T-cell (primary cell): ENCODE results near the gene AKAP12. TPM values are rescaled to one million over a fixed set of nuclear protein-coding genes. Genes with fewer than 3 reads are reported as not detected.

Experiments used
- ATAC-seq, 4 experiments: fragments of 200-7000 bp in 3 of 4; fragments of 150-1000 bp in 1 of 4; cut with Tn5 transposase; replicated peaks in 1 of 4; 1 replicate in 3 of 4; 2 replicates in 1 of 4; pipeline ENCODE4 v1.10.0; 2021; ENCODE audit warnings: moderate library complexity in 3 of 4, mild to moderate bottlenecking in 2 of 4, moderate number of reproducible peaks in 1 of 4
- CTCF ChIA-PET, 2 donors: fragments of 300-600 bp; sonication (Branson Sonifier 250); formaldehyde crosslinking; loops; one replicate each; lab custom pipeline; 2022; ENCODE audit warnings: antibody characterized with exemption in 2 of 2; lab: Charles Lee
- POLR2A ChIA-PET, 2 donors: fragments of 300-600 bp; sonication (Branson Sonifier 250); formaldehyde crosslinking; loops; one replicate each; lab custom pipeline; 2022; ENCODE audit warnings: antibody characterized with exemption in 2 of 2; lab: Charles Lee
- DNase-seq, 35 experiments: peaks; one replicate each; pipeline versions ENCODE4 v3.0.0 to v3.0.0-alpha.2; 2013 to 2023
- H3K27ac ChIP-seq: one replicate; pipeline ENCODE4 v1.5.1; 2013; ENCODE audit warnings: low read length
- H3K27me3 ChIP-seq, 2 experiments: replicated peaks in 1 of 2; 1 replicate in 1 of 2; 2 replicates in 1 of 2; pipeline versions ENCODE4 v1.6.1 to v1.7.0; 2013; ENCODE audit warnings: low read length in 1 of 2, mixed read lengths in 1 of 2; ENCODE audit not compliant: control insufficient read depth in 2 of 2, insufficient read depth in 2 of 2; ENCODE audit errors: extremely low read depth in 1 of 2
- H3K36me3 ChIP-seq, 2 donors: 1 replicate in 1 of 2; 2 replicates in 1 of 2; pipeline versions ENCODE4 v1.6.1 to v1.7.0; 2013; ENCODE audit warnings: low read length in 1 of 2; ENCODE audit not compliant: control insufficient read depth in 2 of 2, insufficient read depth in 1 of 2; ENCODE audit errors: extremely low read depth in 1 of 2
- H3K4me1 ChIP-seq, 2 experiments: 1 replicate in 1 of 2; 2 replicates in 1 of 2; pipeline versions ENCODE4 v1.6.1 to v1.7.0; 2013; ENCODE audit warnings: low read length in 2 of 2, mixed read lengths in 1 of 2; ENCODE audit not compliant: insufficient read depth in 2 of 2, control insufficient read depth in 1 of 2; ENCODE audit errors: extremely low read depth in 1 of 2
- H3K4me3 ChIP-seq, 2 donors: 1 replicate in 1 of 2; 2 replicates in 1 of 2; pipeline versions ENCODE4 v1.5.1 to v1.7.0; 2013; ENCODE audit warnings: mild to moderate bottlenecking in 2 of 2, low read length in 1 of 2, moderate library complexity in 1 of 2; ENCODE audit not compliant: control insufficient read depth in 1 of 2; ENCODE audit errors: extremely low read depth in 1 of 2
- H3K9me3 ChIP-seq: 2 replicates; pipeline ENCODE4 v1.7.0; 2013
- H3K27ac Mint-ChIP-seq, 2 donors: one replicate each; pipeline ENCODE4 v1.8.0; 2020 to 2021; ENCODE audit warnings: mild to moderate bottlenecking in 2 of 2, mixed read lengths in 2 of 2
- H3K27me3 Mint-ChIP-seq, 2 donors: one replicate each; pipeline ENCODE4 v1.8.0; 2021 to 2022; ENCODE audit warnings: mixed read lengths in 2 of 2
- H3K36me3 Mint-ChIP-seq: one replicate; pipeline ENCODE4 v1.8.0; 2021; ENCODE audit warnings: mixed read lengths
- H3K4me1 Mint-ChIP-seq, 3 donors: one replicate each; pipeline ENCODE4 v1.8.0; 2020 to 2022; ENCODE audit warnings: mixed read lengths in 3 of 3, mild to moderate bottlenecking in 1 of 3
- H3K4me3 Mint-ChIP-seq, 3 donors: one replicate each; pipeline ENCODE4 v1.8.0; 2020 to 2022; ENCODE audit warnings: mild to moderate bottlenecking in 3 of 3, mixed read lengths in 3 of 3, moderate library complexity in 3 of 3
- H3K9me3 Mint-ChIP-seq, 3 donors: one replicate each; pipeline ENCODE4 v1.8.0; 2020 to 2022; ENCODE audit warnings: mixed read lengths in 3 of 3
- WGBS: methylation state at CpG from one replicate; pipeline ENCODE4 v1.1.5; 2013; ENCODE audit warnings: missing lambda C conversion rate; ENCODE audit not compliant: insufficient coverage; 5-methylcytosine and 5-hydroxymethylcytosine counted together
- total RNA-seq, 35 experiments: library from RNA in 6 of 35; stranded (reverse) in 6 of 35; fragments of 120-200 nt in 1 of 35; gene quantifications; one replicate each; pipeline versions ENCODE4 v1.2.1 to v1.2.4 and lab custom pipeline; 2013 to 2026

The AKAP12 gene
- total RNA-seq, 5 donors from 2014 or later (not counting 1 experiment from before 2014, with no cell fraction given), result 0.16 to 1.8 (median 1.2) TPM

DNA sequence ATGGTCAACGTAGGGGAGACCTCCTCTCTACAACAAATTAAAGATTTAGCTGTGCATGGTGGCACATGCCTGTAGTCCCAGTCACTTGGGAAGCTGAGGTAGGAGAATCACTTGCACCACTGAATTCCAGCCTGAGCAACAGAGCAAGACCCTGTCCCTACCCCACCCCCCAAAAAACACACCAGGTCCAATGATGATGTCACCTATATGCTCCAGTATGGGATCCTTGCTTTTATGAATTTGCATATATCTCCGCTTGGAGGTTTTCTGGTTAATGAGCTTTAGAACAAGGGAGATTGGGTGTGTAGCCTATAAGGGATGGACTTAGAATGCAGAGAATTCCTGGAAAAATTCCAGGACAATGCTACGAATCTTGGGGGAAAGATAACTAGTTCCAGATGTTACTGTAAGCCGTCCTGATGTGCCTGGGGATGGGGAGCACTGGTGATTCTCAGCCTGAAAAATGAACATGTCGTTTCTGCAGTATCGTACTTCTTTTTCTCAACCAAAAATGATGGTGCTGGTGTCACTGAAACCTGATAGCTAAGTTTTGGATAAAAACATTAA, 90.4 kb downstream of the AKAP12 start:
- 56% methylated on average over 3 of the region's 6 CpGs for WGBS
- Mint-ChIP-seq H3K27ac (no peak overlapping the region), H3K27me3 (peaks cover 32 to 33% of the 10 kb centered on the region in 2 donors), H3K9me3 (no peaks in the 10 kb centered on the region), H3K4me1 (peaks cover 9 to 12% (median 11%) of the 10 kb centered on the region in 3 donors), H3K36me3 (no peaks in the 10 kb centered on the region), H3K4me3 (no peak overlapping the region)
- POLR2A ChIA-PET, result interaction anchor here in 1 of 2 donors (0.6 kb wide), 1 partner anchor 316 kb away, joined by 3 read pairs; no protein-coding TSS in a partner anchor
- no peak for ATAC-seq
- DNase-seq, result no peak
- CTCF ChIA-PET, result interaction anchor here (0.5 to 1.5 kb wide), 4 partner anchors 45 to 438 kb away, joined by 3 to 6 read pairs (median 4); no protein-coding TSS in a partner anchor
- H3K9me3 ChIP-seq, result no peaks in the 10 kb centered on the region
- H3K36me3 ChIP-seq, result no peaks in the 10 kb centered on the region
- peaks cover under 1 to 12% of the 10 kb centered on the region in 2 experiments for H3K4me1 ChIP-seq
- H3K27me3 ChIP-seq, result peaks cover 2 to 18% of the 10 kb centered on the region in 2 experiments
- no peak overlapping the region for H3K27ac ChIP-seq
- H3K4me3 ChIP-seq, result no peak overlapping the region

DNA sequence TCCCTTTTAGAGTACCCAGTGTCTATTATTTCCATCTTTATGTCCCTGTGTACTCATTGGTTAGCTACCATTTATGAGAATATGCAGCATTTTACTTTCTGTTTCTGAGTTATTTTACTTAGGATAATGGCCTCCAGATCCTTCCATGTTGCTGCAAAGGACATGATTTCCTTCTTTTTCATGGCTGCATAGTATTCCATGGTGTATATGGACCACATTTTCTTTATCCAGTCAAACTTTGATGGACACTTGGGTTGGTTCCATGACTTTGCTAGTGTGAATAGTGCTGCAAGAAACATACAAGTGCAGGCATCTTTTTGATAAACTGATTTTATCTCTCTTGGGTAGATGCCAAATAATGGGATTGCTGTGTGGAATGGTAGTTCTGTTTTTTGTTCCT, 96.2 kb downstream of the AKAP12 start:
- peaks cover 1 to 5% of the 10 kb centered on the region in 2 donors for H3K27me3 Mint-ChIP-seq
- H3K27ac Mint-ChIP-seq, result no peak overlapping the region

DNA sequence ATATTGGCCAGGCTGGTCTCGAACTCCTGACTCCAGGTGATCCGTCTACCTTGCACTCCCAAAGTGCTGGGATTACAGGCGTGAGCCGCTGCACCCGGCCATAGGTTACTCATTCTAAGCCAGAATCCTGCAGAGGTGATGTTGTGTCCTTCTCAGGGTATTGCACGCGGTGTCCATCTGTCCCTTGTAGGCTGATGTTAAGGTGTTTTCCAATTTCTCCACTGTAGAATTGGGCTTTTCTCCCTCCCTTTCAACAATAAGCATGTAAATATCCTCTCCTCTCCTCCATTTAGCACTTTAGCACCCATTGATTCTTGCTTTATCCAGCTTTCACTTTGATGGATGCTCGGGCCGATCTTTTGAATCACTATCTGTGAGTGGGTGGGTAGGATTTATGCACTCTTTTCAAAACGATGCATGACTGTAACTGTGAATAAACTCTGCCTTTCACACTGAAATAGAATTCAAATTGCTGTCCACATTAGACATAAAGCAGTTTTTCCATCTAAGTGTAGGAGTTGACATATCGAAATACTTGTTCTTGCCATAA, 99.0 kb downstream of the AKAP12 start:
- ATAC-seq, result no peak
- H3K27me3 Mint-ChIP-seq, result peaks cover 0 to 1% of the 10 kb centered on the region in 2 donors
- no peak overlapping the region for H3K27ac Mint-ChIP-seq
- no peak overlapping the region for H3K4me3 Mint-ChIP-seq
- Histone ChIP-seq H3K27me3 (peaks cover 0 to 5% of the 10 kb centered on the region in 2 experiments), H3K27ac (no peak overlapping the region), H3K4me1 (peaks cover 0 to 3% of the 10 kb centered on the region in 2 experiments), H3K36me3 (no peaks in the 10 kb centered on the region), H3K4me3 (no peak overlapping the region), H3K9me3 (no peaks in the 10 kb centered on the region)
- 80% methylated on average over 1 of the region's 11 CpGs for WGBS
- H3K4me1 Mint-ChIP-seq, result peaks cover 0 to 3% (median 3%) of the 10 kb centered on the region in 3 donors
- H3K36me3 Mint-ChIP-seq, result no peaks in the 10 kb centered on the region
- no peaks in the 10 kb centered on the region for H3K9me3 Mint-ChIP-seq
- CTCF ChIA-PET, result interaction anchor here (0.9 to 1.0 kb wide), 3 partner anchors 13 to 324 kb away, joined by 3 to 4 read pairs (median 3); no protein-coding TSS in a partner anchor
- POLR2A ChIA-PET, result no interaction called here
- no peak for DNase-seq

More for the DNA sequence above, 96.2 kb downstream of the AKAP12 start:
- no peak overlapping the region for H3K4me3 Mint-ChIP-seq
- H3K4me1 Mint-ChIP-seq, result peaks cover 0 to 3% (median 3%) of the 10 kb centered on the region in 3 donors
- Histone ChIP-seq H3K27me3 (peaks cover 0 to 5% of the 10 kb centered on the region in 2 experiments), H3K4me3 (no peak overlapping the region), H3K36me3 (no peaks in the 10 kb centered on the region), H3K27ac (no peak overlapping the region), H3K9me3 (no peaks in the 10 kb centered on the region), H3K4me1 (peaks cover 0 to 3% of the 10 kb centered on the region in 2 experiments)
- no peaks in the 10 kb centered on the region for H3K9me3 Mint-ChIP-seq
- DNase-seq, result no peak
- ChIA-PET POLR2A (no interaction called here), CTCF (interaction anchor here (0.7 to 2.7 kb wide), 6 partner anchors 11 to 445 kb away, joined by 3 to 45 read pairs (median 7); no protein-coding TSS in a partner anchor)
- ATAC-seq, result no peak
- no peaks in the 10 kb centered on the region for H3K36me3 Mint-ChIP-seq

DNA sequence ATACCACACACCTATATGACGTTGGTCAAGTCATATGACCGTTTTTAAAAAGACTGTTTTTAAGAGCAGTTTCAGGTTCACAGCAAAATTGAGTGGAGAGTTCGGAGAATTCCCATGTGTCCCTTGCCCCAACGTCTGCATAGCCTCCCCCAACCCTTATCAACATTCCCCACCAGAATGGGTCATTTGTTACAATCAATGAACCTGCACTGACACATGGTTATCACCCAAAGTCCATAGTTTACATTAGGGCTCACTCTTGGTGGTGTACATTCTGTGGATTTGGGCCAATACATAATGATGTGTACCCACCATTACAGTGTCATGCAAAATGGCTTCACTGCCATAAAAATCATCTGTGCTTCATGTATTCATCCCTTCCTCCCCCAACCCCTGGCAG, 99.6 kb downstream of the AKAP12 start:
- ChIA-PET CTCF (interaction anchor here in 1 of 2 donors (0.9 kb wide), 1 partner anchor 12 kb away, joined by 6 read pairs; no protein-coding TSS in a partner anchor), POLR2A (no interaction called here)
- DNase-seq, result no peak
- Mint-ChIP-seq H3K36me3 (no peaks in the 10 kb centered on the region), H3K4me3 (no peak overlapping the region), H3K27ac (no peak overlapping the region), H3K9me3 (no peaks in the 10 kb centered on the region), H3K27me3 (peaks cover 0 to 1% of the 10 kb centered on the region in 2 donors), H3K4me1 (peaks cover 0 to 3% (median 3%) of the 10 kb centered on the region in 3 donors)
- Histone ChIP-seq H3K27me3 (peaks cover 0 to 5% of the 10 kb centered on the region in 2 experiments), H3K27ac (no peak overlapping the region), H3K4me1 (peaks cover 0 to 3% of the 10 kb centered on the region in 2 experiments), H3K36me3 (no peaks in the 10 kb centered on the region), H3K4me3 (no peak overlapping the region), H3K9me3 (no peaks in the 10 kb centered on the region)
- no CpG with 5 or more reads among the region's 4 CpGs for WGBS
- no peak for ATAC-seq

DNA sequence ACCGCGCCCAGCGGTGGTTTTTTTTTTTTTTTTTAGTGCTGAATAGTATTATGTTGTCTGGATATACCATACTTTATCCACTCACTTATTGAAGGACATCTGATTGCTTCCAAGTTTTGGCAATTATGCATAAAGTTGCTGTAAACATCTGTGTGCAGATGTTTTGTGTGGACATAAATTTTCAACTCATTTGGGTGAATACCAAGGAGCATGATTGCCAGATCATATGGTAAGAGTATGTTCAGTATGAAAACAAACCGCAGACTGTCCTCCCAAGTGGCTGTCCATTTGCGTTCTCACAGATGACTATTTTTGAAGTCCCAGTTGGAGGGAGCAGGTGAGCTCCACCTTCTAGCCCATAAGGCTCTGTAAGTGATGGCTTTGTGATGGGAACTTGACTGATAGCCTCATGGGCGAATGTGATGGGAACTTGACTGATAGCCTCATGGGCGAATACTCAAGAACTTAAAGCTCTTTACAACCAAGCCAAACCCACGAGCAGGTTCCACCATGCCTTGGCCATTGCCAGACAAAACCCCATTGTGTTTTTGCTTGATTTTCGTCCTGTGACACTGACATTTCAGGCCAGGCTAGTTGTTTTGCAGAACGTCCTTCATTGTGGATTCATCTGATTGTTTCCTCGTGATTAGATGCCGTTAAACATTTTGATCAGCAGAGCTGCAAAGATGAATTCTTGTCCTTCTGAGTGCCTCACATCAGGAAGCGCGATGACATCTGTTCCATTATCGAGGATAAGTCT, 100.6 kb downstream of the AKAP12 start:
- no peak overlapping the region for H3K27ac ChIP-seq
- no peak for ATAC-seq
- no peak for DNase-seq
- Mint-ChIP-seq H3K4me3 (no peak overlapping the region), H3K27me3 (no peaks in the 10 kb centered on the region), H3K36me3 (no peaks in the 10 kb centered on the region), H3K27ac (no peak overlapping the region), H3K4me1 (no peaks in the 10 kb centered on the region), H3K9me3 (no peaks in the 10 kb centered on the region)
- no peaks in the 10 kb centered on the region for H3K9me3 ChIP-seq
- no peak overlapping the region for H3K4me3 ChIP-seq
- peaks cover 0 to 5% of the 10 kb centered on the region in 2 experiments for H3K27me3 ChIP-seq
- POLR2A ChIA-PET, result interaction anchor here in 1 of 2 donors (0.6 kb wide), 1 partner anchor 1741 kb away, joined by 9 read pairs; no protein-coding TSS in a partner anchor
- H3K36me3 ChIP-seq, result no peaks in the 10 kb centered on the region
- CTCF ChIA-PET, result interaction anchor here (0.5 to 0.9 kb wide), 4 partner anchors 9 to 131 kb away, joined by 3 to 8 read pairs (median 5); no protein-coding TSS in a partner anchor
- no peaks in the 10 kb centered on the region for H3K4me1 ChIP-seq
- WGBS, result 80% methylated on average over 10 of the region's 15 CpGs
